ENCODE data around the gene VWA8. TPM values are rescaled to one million over a fixed set of nuclear protein-coding genes. Genes with fewer than 3 reads are reported as not detected.
"Not testable (repeated sequence)": the region's sequence is repeated elsewhere in the genome, so short reads cannot be mapped to it uniquely, and the experiment has no call there.

VWA8 gene
- total RNA-seq, 2 experiments from 2014 or later, result 13.5 to 14.4 TPM

DNA sequence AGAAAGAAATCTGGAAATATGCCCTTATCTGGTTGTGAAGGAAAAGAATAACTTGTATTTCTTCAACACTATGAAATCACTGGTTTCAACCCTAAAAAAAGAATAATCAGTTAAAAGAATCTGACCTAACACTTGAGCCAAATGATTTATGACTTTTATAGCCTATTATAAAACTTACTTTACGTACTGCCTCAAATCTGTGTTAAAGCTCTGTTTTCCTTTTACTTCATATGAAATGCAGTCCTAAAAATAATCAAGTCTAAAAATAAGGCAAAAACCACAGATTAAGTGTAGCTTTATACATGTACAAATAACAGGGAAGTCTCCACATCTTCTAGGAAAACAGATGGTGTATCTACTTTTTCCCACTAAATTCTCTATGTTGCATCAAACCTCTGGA lies 101.3 kb downstream of the VWA8 start:
- no peaks in the 10 kb centered on the region for H3K27me3 Mint-ChIP-seq
- H3K4me1 Mint-ChIP-seq, result peaks cover 6% of the 10 kb centered on the region
- no peak for DNase-seq
- CTCF ChIA-PET, result no interaction called here
- POLR2A ChIA-PET, result no interaction called here
- H3K4me3 Mint-ChIP-seq, result no peak overlapping the region
- peaks cover 33% of the 10 kb centered on the region for H3K36me3 Mint-ChIP-seq (ENCODE audit: low read depth)
- no peaks in the 10 kb centered on the region for H3K9me3 Mint-ChIP-seq
- H3K27ac Mint-ChIP-seq, result no peak overlapping the region

DNA sequence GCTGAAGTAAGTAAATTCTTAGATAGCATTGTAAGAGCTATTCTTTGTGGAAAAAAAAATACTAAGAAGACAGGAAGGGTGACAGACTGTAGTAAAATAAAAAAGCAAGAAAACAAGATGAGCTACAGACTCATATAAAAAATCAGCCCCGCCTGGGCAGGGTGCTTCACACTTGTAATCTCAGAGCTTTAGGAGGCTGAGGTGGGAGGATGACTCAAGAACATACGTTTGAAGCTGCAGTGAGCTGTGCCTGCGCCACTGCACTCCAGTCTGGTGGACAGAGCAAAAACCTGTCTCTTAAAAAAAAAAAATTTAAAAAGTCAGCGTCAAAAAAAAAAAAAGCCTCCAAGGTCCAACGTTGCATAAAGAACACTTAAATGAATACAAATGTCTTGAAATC lies 102.1 kb downstream of the VWA8 start:
- H3K27me3 Mint-ChIP-seq, result no peaks in the 10 kb centered on the region
- peaks cover 6% of the 10 kb centered on the region for H3K4me1 Mint-ChIP-seq
- H3K4me3 Mint-ChIP-seq, result no peak overlapping the region
- CTCF ChIA-PET, result no interaction called here
- DNase-seq, result no peak
- no peaks in the 10 kb centered on the region for H3K9me3 Mint-ChIP-seq
- POLR2A ChIA-PET, result no interaction called here
- peaks cover 29% of the 10 kb centered on the region for H3K36me3 Mint-ChIP-seq (ENCODE audit: low read depth)
- H3K27ac Mint-ChIP-seq, result no peak overlapping the region

DNA sequence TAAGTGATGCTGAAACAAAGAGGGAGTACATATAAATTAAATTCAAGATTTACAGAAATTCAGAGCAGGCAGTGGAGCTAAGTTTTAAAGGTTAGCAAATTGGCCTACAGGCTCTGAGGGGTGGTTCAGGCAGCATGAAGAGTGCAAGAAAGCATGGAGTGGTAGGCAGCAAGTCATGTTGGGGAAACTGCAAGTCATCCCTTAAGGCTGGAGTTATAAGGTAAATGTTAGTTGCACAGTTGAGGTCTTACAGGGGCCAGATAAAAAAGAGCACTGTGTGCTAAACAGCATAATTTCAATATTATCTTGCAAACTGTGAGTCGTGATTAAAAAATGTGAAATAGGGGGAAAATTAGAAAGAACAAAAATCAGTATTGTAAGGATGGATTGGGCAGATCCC lies 106.2 kb downstream of the VWA8 start:
- H3K4me1 Mint-ChIP-seq, result no peaks in the 10 kb centered on the region
- CTCF ChIA-PET, result interaction anchor here (1.5 kb wide), 1 partner anchor 187 kb away, joined by 4 read pairs; no protein-coding TSS in a partner anchor
- H3K27ac Mint-ChIP-seq, result no peak overlapping the region

DNA sequence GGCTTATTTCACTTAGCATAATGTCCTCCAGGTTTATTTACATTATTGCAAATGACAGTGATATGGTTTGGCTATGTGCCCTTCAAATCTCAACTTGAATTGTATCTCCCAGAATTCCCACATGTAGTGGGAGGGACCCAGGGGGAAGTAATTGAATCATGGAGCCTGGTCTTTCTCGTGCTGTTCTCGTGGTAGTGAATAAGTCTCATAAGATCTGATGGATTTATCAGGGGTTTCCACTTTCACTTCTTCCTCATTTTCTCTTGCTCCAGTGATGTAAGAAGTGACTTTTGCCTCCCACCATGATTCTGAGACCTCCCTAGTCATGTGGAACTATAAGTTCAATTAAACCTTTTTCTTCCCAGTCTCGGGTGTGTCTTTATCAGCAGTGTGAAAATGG lies 109.6 kb downstream of the VWA8 start:
- DNase-seq, result no peak
- H3K27ac Mint-ChIP-seq, result no peak overlapping the region
- no peaks in the 10 kb centered on the region for H3K4me1 Mint-ChIP-seq
- H3K4me3 Mint-ChIP-seq, result no peak overlapping the region
- peaks cover 17% of the 10 kb centered on the region for H3K36me3 Mint-ChIP-seq (ENCODE audit: low read depth)
- CTCF ChIA-PET, result no interaction called here
- POLR2A ChIA-PET, result no interaction called here
- H3K9me3 Mint-ChIP-seq, result no peaks in the 10 kb centered on the region
- no peaks in the 10 kb centered on the region for H3K27me3 Mint-ChIP-seq

More for the DNA sequence above, 106.2 kb downstream of the VWA8 start:
- DNase-seq, result no peak
- no peaks in the 10 kb centered on the region for H3K27me3 Mint-ChIP-seq
- no peak overlapping the region for H3K4me3 Mint-ChIP-seq
- H3K36me3 Mint-ChIP-seq (ENCODE audit: low read depth), result peaks cover 22% of the 10 kb centered on the region
- no peaks in the 10 kb centered on the region for H3K9me3 Mint-ChIP-seq
- POLR2A ChIA-PET, result no interaction called here

DNA sequence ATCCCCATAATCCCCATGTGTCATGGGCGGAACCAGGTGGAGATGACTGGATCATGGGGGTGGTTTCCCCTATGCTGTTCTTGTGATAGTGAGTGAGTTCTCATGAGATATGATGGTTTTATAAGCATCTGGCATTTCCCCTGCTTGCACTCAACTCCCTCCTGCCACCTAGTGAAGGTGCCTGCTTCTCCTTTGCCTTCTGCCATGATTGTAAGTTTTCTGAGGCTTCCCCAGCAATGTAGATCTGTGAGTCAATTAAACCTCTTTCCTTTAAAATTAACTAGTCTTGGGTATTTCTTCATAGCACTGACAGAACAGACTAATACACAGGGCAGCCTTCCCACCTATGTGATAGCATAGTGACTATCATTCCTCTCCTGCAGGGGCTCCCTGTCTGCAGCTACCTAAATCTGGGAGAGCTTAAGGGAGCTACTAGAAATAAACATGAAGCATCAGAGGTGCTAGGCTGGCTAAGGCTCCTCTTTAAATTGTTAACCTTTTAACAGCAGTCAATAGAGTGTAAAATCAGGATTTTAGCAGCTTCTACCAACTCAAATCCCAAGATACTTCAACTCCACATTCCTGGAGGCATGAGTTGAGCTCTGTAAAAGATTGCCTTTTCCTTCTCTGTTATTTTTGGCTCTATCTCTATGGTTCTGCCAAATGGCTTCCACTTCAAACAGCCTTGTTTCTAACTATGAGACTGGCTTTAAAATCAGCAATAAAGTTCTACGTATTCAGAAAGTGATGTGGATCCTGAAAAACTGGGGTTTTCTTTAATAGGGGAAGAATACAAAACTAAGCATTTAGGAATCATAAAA lies 112.3 kb downstream of the VWA8 start:
- H3K27me3 Mint-ChIP-seq, result no peaks in the 10 kb centered on the region
- H3K36me3 Mint-ChIP-seq (ENCODE audit: low read depth), result peaks cover 24% of the 10 kb centered on the region
- DNase-seq, result no peak
- POLR2A ChIA-PET, result no interaction called here
- CTCF ChIA-PET, result no interaction called here
- no peaks in the 10 kb centered on the region for H3K9me3 Mint-ChIP-seq
- no peak overlapping the region for H3K4me3 Mint-ChIP-seq
- no peak overlapping the region for H3K27ac Mint-ChIP-seq
- no peaks in the 10 kb centered on the region for H3K4me1 Mint-ChIP-seq

DNA sequence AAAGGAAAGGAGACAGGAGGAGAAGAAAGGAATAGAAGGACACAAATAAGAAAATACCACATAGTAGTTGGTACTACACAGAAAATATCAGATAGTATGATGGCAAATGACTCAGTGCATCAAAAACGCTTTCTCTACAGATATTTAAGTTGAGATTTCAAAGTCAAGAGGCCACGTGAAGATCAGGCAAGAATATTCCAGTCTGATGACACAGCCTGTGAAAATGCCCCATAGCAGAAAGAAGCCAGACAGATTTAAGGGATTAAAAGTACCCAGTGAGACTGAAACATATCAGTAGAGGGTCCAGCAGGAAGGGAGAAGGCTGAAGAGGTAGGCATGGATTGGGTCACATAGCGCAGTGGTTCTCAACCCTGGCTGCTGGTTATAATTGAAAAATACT lies 113.7 kb downstream of the VWA8 start:
- Mint-ChIP-seq H3K4me1 (no peaks in the 10 kb centered on the region), H3K36me3 (ENCODE audit: low read depth) (peaks cover 19% of the 10 kb centered on the region), H3K4me3 (no peak overlapping the region), H3K9me3 (no peaks in the 10 kb centered on the region), H3K27ac (no peak overlapping the region), H3K27me3 (no peaks in the 10 kb centered on the region)
- ChIA-PET POLR2A (no interaction called here), CTCF (no interaction called here)
- DNase-seq, result no peak

DNA sequence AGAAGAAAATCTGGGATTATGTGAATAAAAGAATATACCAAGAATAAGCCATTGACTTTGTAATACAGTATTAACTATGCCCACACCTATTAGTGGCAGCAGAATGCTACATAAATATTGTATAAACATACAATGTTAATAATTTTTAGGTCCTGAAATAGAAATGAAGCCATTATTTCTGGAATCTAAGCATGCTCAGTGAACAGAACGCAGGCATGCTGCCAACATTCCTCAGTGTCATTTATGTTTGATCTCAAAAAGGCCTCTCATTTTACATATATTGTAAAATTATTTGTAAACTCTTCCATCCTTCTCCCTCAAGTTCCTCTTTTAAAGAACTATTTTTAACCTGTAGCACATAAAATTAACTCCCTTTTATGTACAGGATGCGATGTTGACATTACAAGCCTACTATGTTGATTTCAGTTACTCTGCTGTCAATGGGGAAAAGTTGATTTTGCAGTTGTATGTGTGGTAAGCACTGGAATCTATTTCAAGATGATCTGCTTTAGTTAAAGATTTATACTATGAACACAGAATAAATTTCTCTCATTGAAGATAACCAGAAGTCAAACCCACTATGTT lies 118.8 kb downstream of the VWA8 start:
- Mint-ChIP-seq H3K36me3 (ENCODE audit: low read depth) (peaks cover 30% of the 10 kb centered on the region), H3K27ac (no peak overlapping the region), H3K9me3 (no peaks in the 10 kb centered on the region), H3K4me1 (peaks cover 2% of the 10 kb centered on the region), H3K4me3 (no peak overlapping the region), H3K27me3 (no peaks in the 10 kb centered on the region)
- ChIA-PET POLR2A (no interaction called here), CTCF (no interaction called here)
- no peak for DNase-seq

DNA sequence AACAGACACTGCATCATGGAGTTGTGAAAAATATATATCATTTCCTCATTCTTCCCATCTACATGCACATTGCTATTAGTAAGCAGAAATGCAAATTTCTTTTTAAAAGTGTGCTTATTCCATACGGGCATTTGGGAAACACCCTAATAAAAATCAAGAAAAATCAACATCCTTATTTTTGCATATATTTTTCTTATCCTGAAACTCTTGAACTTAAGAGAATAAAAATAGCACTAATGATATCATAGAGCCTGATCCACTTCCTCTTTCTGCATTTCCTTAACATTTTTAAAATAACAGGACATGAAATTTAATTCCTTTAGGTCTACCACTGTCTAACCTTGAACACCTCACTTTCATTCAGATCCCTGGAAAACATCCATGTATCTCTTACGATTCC lies 123.3 kb downstream of the VWA8 start:
- Mint-ChIP-seq H3K36me3 (ENCODE audit: low read depth) (peaks cover 16% of the 10 kb centered on the region), H3K27ac (no peak overlapping the region), H3K4me3 (no peak overlapping the region), H3K27me3 (no peaks in the 10 kb centered on the region), H3K9me3 (peaks cover 4% of the 10 kb centered on the region), H3K4me1 (peaks cover 2% of the 10 kb centered on the region)
- no peak for DNase-seq
- ChIA-PET POLR2A (no interaction called here), CTCF (no interaction called here)

DNA sequence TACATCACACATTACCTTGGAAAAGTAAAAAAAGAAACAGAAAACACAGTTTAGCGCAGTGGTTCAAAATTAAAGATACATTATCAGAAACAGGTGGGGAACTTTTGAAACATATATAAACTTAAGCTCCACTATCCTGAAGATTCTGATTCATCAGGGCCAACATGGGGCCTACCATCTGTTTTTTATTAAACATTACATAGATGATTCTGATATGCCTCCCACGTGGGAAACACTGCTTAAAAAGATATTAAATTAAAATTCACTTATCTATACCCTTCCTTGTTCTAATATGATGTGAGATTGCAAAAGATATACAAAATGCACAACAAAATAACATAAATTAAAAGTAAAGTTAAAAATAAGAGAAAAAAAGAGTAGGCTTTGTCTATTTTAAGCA lies 125.0 kb downstream of the VWA8 start:
- peaks cover 23% of the 10 kb centered on the region for H3K36me3 Mint-ChIP-seq (ENCODE audit: low read depth)
- DNase-seq, result no peak
- peaks cover 2% of the 10 kb centered on the region for H3K4me1 Mint-ChIP-seq
- no peak overlapping the region for H3K4me3 Mint-ChIP-seq
- H3K27ac Mint-ChIP-seq, result no peak overlapping the region
- CTCF ChIA-PET, result no interaction called here
- POLR2A ChIA-PET, result no interaction called here
- H3K27me3 Mint-ChIP-seq, result no peaks in the 10 kb centered on the region
- peaks cover 4% of the 10 kb centered on the region for H3K9me3 Mint-ChIP-seq

DNA sequence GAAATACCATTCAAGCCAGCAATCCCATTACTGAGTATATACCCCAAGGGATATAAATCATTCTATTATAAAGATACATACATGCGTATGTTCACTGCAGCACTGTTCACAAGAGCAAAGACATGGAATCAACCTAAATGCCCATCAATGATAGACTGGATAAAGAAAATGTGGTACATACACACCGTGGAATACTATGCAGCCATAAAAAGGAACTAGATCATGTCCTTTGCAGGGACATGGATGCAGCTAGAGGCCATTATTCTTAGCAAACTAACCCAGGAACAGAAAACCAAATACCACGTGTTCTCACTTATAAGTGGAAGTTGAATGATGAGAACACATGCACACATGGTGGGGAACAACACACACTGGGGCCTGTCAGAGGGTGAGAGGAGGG lies 126.2 kb downstream of the VWA8 start:
- H3K27me3 Mint-ChIP-seq, POLR2A ChIA-PET, DNase-seq, H3K4me1 Mint-ChIP-seq, H3K4me3 Mint-ChIP-seq, H3K9me3 Mint-ChIP-seq, CTCF ChIA-PET, H3K27ac Mint-ChIP-seq: not testable (repeated sequence)
- H3K36me3 Mint-ChIP-seq (ENCODE audit: low read depth), result peaks cover 22% of the 10 kb centered on the region

DNA sequence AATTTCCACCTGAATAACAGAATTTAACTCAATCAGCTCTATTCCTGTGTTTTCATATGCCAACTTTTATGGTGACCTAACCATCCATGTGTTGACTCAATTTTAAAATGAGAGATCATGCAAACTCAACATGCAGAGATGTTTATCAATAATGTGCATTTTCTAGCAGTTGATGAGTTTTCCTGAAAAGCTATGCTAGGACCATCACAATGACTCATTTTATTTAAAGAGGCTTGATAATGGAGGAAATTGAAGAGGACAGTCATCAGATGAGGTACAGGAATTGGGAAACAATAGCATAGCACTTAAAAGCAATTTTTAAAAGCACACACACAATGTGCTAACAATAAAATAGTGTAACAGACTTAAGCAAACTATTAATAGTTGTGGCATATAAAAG lies 127.1 kb downstream of the VWA8 start:
- Mint-ChIP-seq H3K9me3 (peaks cover 4% of the 10 kb centered on the region), H3K4me1 (no peaks in the 10 kb centered on the region), H3K27me3 (no peaks in the 10 kb centered on the region), H3K36me3 (ENCODE audit: low read depth) (peaks cover 21% of the 10 kb centered on the region), H3K27ac (no peak overlapping the region), H3K4me3 (no peak overlapping the region)
- DNase-seq, result no peak
- ChIA-PET POLR2A (no interaction called here), CTCF (no interaction called here)

DNA sequence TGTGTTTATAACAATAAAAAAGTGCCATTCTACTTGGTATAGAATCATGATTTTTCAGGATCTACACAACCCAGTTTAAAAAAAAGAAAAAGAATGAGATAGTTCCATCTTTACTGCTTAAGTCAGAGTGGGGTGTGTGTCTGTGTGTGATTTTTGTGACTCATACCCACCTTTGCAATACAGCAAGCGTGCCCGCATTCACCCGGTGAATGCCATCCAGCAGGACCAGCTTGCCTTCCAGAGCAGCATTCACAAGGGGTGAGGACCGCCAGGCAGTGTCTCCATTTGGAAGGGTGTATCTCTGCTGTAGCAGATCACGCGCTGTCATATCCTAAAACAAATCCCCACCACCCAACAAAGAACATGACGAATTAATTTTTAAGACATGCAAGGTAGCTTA lies 127.7 kb downstream of the VWA8 start:
- DNase-seq, result no peak
- peaks cover 22% of the 10 kb centered on the region for H3K36me3 Mint-ChIP-seq (ENCODE audit: low read depth)
- no peaks in the 10 kb centered on the region for H3K4me1 Mint-ChIP-seq
- no peaks in the 10 kb centered on the region for H3K27me3 Mint-ChIP-seq
- no peak overlapping the region for H3K4me3 Mint-ChIP-seq
- CTCF ChIA-PET, result no interaction called here
- peaks cover 4% of the 10 kb centered on the region for H3K9me3 Mint-ChIP-seq
- POLR2A ChIA-PET, result no interaction called here
- no peak overlapping the region for H3K27ac Mint-ChIP-seq

DNA sequence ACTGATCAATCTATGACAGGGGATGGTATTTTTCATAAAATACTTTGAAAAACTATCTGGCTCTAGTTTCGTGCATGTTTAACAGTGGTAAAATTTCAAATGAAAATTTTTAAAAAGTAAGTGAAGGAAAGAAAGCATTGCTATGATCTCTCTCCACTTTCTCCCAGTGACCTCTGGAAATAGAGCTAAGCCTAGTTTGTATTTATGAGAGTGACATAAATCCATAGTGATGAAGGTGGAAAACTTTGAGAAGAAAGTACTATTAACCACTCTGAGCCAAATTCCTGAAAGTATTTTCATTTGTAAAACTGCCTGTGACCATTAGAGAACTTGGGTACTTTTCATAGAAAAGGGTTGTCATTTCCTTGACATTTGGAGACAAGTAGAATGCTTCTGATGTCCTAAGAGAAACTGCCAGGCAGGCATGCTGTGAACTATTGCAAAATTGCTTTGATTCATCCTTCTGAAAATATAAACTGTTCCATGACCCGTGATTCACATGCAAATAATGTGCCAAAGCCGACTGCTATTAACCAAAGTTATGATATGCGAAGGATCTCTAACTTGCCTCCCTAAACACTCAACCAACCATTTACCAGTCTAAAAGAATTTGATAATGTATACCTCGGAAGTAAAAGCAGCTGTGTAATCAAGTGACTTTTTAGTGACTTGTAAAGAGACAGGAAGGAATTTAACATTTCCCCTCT lies 133.2 kb downstream of the VWA8 start:
- ChIA-PET POLR2A (no interaction called here), CTCF (interaction anchor here (1.2 kb wide), 1 partner anchor 13 kb away, joined by 3 read pairs; no protein-coding TSS in a partner anchor)
- Mint-ChIP-seq H3K4me3 (no peak overlapping the region), H3K27me3 (no peaks in the 10 kb centered on the region), H3K36me3 (ENCODE audit: low read depth) (peaks cover 23% of the 10 kb centered on the region), H3K4me1 (no peaks in the 10 kb centered on the region), H3K27ac (no peak overlapping the region), H3K9me3 (no peaks in the 10 kb centered on the region)
- no peak for DNase-seq

DNA sequence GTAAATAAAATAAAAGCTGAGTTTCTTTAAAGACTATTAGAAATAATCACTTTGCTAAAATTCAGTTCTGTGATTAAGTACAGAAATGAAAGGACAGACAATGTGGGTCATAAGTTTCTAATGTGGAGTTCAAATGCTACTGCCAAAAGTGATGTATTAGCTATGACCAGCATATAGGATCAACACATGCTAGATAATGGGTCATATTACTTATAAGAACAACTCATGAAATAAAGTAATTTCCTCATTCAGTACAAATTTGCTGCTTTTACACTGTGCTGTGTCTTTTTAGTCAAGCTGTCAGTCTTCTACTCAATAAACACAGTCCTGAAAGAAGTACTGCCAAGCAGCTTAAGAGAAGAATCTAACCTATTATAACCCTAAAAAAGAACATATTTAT lies 135.2 kb downstream of the VWA8 start:
- Mint-ChIP-seq H3K27me3 (no peaks in the 10 kb centered on the region), H3K4me1 (no peaks in the 10 kb centered on the region), H3K36me3 (ENCODE audit: low read depth) (peaks cover 18% of the 10 kb centered on the region), H3K27ac (no peak overlapping the region), H3K4me3 (no peak overlapping the region), H3K9me3 (no peaks in the 10 kb centered on the region)
- DNase-seq, result no peak
- POLR2A ChIA-PET, result no interaction called here
- CTCF ChIA-PET, result no interaction called here
